OCI-LY1 (cell line): Measurements from ENCODE around the gene SCAPER.
"Not testable (repeated sequence)": the region's sequence is repeated elsewhere in the genome, so short reads cannot be mapped to it uniquely, and the experiment has no call there.

ENCODE experiments used
- H2AFZ ChIP-seq: fragments of 200-600 bp; sonication (generic), shearing (Covaris generic); 2 replicates; pipeline ENCODE4 v1.6.0; 2014; ENCODE audit warnings: antibody characterized with exemption, mild to moderate bottlenecking, low read length
- H3F3A ChIP-seq: fragments of 200-600 bp; sonication (generic), shearing (Covaris generic); 2 replicates; pipeline ENCODE4 v1.6.0; 2014; ENCODE audit warnings: mild to moderate bottlenecking, antibody characterized with exemption, low read length, moderate library complexity; ENCODE audit not compliant: insufficient read depth
- H3K27ac ChIP-seq: fragments of 200-600 bp; sonication (generic); 2 replicates; pipeline ENCODE4 v1.5.1; 2014; ENCODE audit warnings: low read length, mixed run types, mild to moderate bottlenecking, low read depth; ENCODE audit not compliant: poor library complexity, severe bottlenecking
- H3K27me3 ChIP-seq: fragments of 200-600 bp; sonication (generic); 2 replicates; pipeline ENCODE4 v1.6.0; 2014; ENCODE audit warnings: antibody characterized with exemption, mild to moderate bottlenecking, low read length, moderate library complexity; ENCODE audit not compliant: insufficient read depth
- H3K36me3 ChIP-seq: fragments of 200-600 bp; sonication (generic); 2 replicates; pipeline ENCODE4 v1.6.1; 2014; ENCODE audit warnings: mild to moderate bottlenecking, antibody characterized with exemption, low read length, moderate library complexity, mixed read lengths; ENCODE audit not compliant: insufficient read depth
- H3K4me1 ChIP-seq: fragments of 200-600 bp; sonication (generic); 2 replicates; pipeline ENCODE4 v1.5.1; 2014; ENCODE audit warnings: mild to moderate bottlenecking, low read length, moderate library complexity; ENCODE audit not compliant: insufficient read depth, severe bottlenecking
- H3K4me2 ChIP-seq: fragments of 200-600 bp; sonication (generic), shearing (Covaris generic); 2 replicates; pipeline ENCODE4 v1.6.1; 2014; ENCODE audit warnings: low read length
- H3K4me3 ChIP-seq: fragments of 200-600 bp; sonication (generic); 2 replicates; pipeline ENCODE4 v1.5.1; 2014; ENCODE audit warnings: low read length, low read depth, mild to moderate bottlenecking, mixed read lengths; ENCODE audit not compliant: poor library complexity, severe bottlenecking
- H3K79me2 ChIP-seq: fragments of 200-600 bp; shearing (Covaris generic); 2 replicates; pipeline ENCODE4 v1.6.1; 2016; ENCODE audit warnings: mixed run types, low read length, mixed read lengths; ENCODE audit not compliant: insufficient read depth
- H3K9ac ChIP-seq: fragments of 200-600 bp; sonication (generic), shearing (Covaris generic); 2 replicates; pipeline ENCODE4 v1.6.1; 2014; ENCODE audit warnings: mild to moderate bottlenecking, low read length, mixed read lengths
- H3K9me2 ChIP-seq: fragments of 200-600 bp; sonication (generic), shearing (Covaris generic); 2 replicates; pipeline ENCODE4 v1.6.1; 2014; ENCODE audit warnings: low read depth, mild to moderate bottlenecking, low read length, mixed read lengths
- H3K9me3 ChIP-seq: fragments of 200-600 bp; shearing (Covaris generic); 2 replicates; pipeline ENCODE4 v1.6.1; 2014; ENCODE audit warnings: low read length, mixed read lengths
- H4K20me1 ChIP-seq: fragments of 200-600 bp; sonication (generic), shearing (Covaris generic); 2 replicates; pipeline ENCODE4 v1.6.0; 2016; ENCODE audit warnings: mild to moderate bottlenecking, low read length; ENCODE audit not compliant: insufficient read depth
- CTCF ChIP-seq: fragments of 200-600 bp; sonication (generic), shearing (Covaris generic); IDR thresholded peaks from 2 replicates; pipeline ENCODE4 v1.5.1; 2017; ENCODE audit warnings: mild to moderate bottlenecking, antibody characterized with exemption, low read length, moderate library complexity, mixed read lengths
- EZH2 ChIP-seq: fragments of 200-600 bp; sonication (generic), shearing (Covaris generic); IDR thresholded peaks from 2 replicates; pipeline ENCODE4 v1.8.0; 2017; ENCODE audit warnings: borderline replicate concordance, mixed run types, mild to moderate bottlenecking, antibody characterized with exemption, low read length, moderate library complexity, mixed read lengths

Gene SCAPER

GRCh38 chr15:76885212-76885611 is 19.9 kb downstream of the SCAPER start:
- no peak overlapping the region for H3K4me3 ChIP-seq
- no peak overlapping the region for H2AFZ ChIP-seq
- H3K4me1 ChIP-seq: no peaks in the 10 kb centered on the region
- H3K27ac ChIP-seq: no peak overlapping the region
- no peaks in the 10 kb centered on the region for H3K36me3 ChIP-seq
- no peak for TF ChIP-seq EZH2
- H3K9ac ChIP-seq: no peak overlapping the region
- no peaks in the 10 kb centered on the region for H3K79me2 ChIP-seq
- H4K20me1 ChIP-seq: no peaks in the 10 kb centered on the region
- no peaks in the 10 kb centered on the region for H3F3A ChIP-seq
- no peaks in the 10 kb centered on the region for H3K9me3 ChIP-seq
- no peak overlapping the region for H3K4me2 ChIP-seq
- H3K9me2 ChIP-seq: no peaks in the 10 kb centered on the region
- H3K27me3 ChIP-seq: no peaks in the 10 kb centered on the region

GRCh38 chr15:76875911-76876310 is 29.2 kb downstream of the SCAPER start:
- Histone ChIP-seq H3K9ac (no peak overlapping the region), H3K79me2 (no peaks in the 10 kb centered on the region), H3F3A (no peaks in the 10 kb centered on the region; the same call in 1 of the 2 replicates), H3K36me3 (no peaks in the 10 kb centered on the region), H3K4me1 (peaks cover 4% of the 10 kb centered on the region), H4K20me1 (no peaks in the 10 kb centered on the region), H3K4me3 (no peak overlapping the region), H3K27ac (no peak overlapping the region), H3K4me2 (no peak overlapping the region), H3K9me3 (no peaks in the 10 kb centered on the region), H2AFZ (no peak overlapping the region), H3K27me3 (no peaks in the 10 kb centered on the region), H3K9me2 (no peaks in the 10 kb centered on the region)
- TF ChIP-seq EZH2 (no peak), CTCF (no peak)

- not testable (repeated sequence) for H3K4me2 ChIP-seq, H3K27me3 ChIP-seq, H3K36me3 ChIP-seq, H3K27ac ChIP-seq, H4K20me1 ChIP-seq, H3K79me2 ChIP-seq, H3K9ac ChIP-seq, H3K9me3 ChIP-seq, H2AFZ ChIP-seq, H3K9me2 ChIP-seq, H3F3A ChIP-seq, H3K4me3 ChIP-seq, H3K4me1 ChIP-seq
Observed at GRCh38 chr15:76873066-76873465, 32.1 kb downstream of the SCAPER start.

GRCh38 chr15:76871930-76872329 is 33.2 kb downstream of the SCAPER start:
- H3K4me2 ChIP-seq: no peak overlapping the region
- peak overlapping the region; percentile 53 for H3K27ac ChIP-seq
- no peaks in the 10 kb centered on the region for H4K20me1 ChIP-seq
- H3K79me2 ChIP-seq: no peaks in the 10 kb centered on the region
- no peak overlapping the region for H3K4me3 ChIP-seq
- H3K9me3 ChIP-seq: no peaks in the 10 kb centered on the region
- H3K27me3 ChIP-seq: no peaks in the 10 kb centered on the region
- H3K36me3 ChIP-seq: no peaks in the 10 kb centered on the region
- H2AFZ ChIP-seq: no peak overlapping the region
- peaks cover 4% of the 10 kb centered on the region for H3K4me1 ChIP-seq
- TF ChIP-seq CTCF (no peak), EZH2 (no peak)
- no peaks in the 10 kb centered on the region for H3K9me2 ChIP-seq
- H3K9ac ChIP-seq: no peak overlapping the region
- no peaks in the 10 kb centered on the region; the same call in none of the 2 replicates for H3F3A ChIP-seq
